Measurements from ENCODE around the gene FMO5.

GRCh38 chr1:147243228-147243685, 18.1 kb upstream of the FMO5 start:
- no peak for TF ChIP-seq CTCF (IDR thresholded peaks at IDR 0.05)
- TF ChIP-seq EP300 (IDR thresholded peaks at IDR 0.05) = no peak

Measured in upper lobe of left lung (tissue), 4 donors.